HFFc6 (cell line): ENCODE data around the gene SLC29A3. TPM values are rescaled to one million over a fixed set of nuclear protein-coding genes. Genes with fewer than 3 reads are reported as not detected.

Source experiments
- DNase-seq: peaks from one replicate; pipeline ENCODE4 v3.0.0-alpha.2; 2018
- H3K27ac Mint-ChIP-seq: 2 replicates; pipeline ENCODE4 v1.8.0; 2020; ENCODE audit warnings: mild to moderate bottlenecking, mixed read lengths
- H3K27me3 Mint-ChIP-seq: 2 replicates; pipeline ENCODE4 v1.8.0; 2021; ENCODE audit warnings: mild to moderate bottlenecking, moderate library complexity, mixed read lengths; ENCODE audit not compliant: insufficient read depth
- H3K36me3 Mint-ChIP-seq: 2 replicates; pipeline ENCODE4 v1.8.0; 2021; ENCODE audit warnings: low read depth, mixed read lengths
- H3K4me1 Mint-ChIP-seq: 2 replicates; pipeline ENCODE4 v1.8.0; 2020; ENCODE audit warnings: low read depth, mixed read lengths
- H3K4me3 Mint-ChIP-seq: 2 replicates; pipeline ENCODE4 v1.8.0; 2020; ENCODE audit warnings: mild to moderate bottlenecking, moderate library complexity, mixed read lengths
- H3K9me3 Mint-ChIP-seq: 2 replicates; pipeline ENCODE4 v1.8.0; 2020; ENCODE audit warnings: mild to moderate bottlenecking, mixed read lengths
- CTCF ChIP-seq: fragments of 200-600 bp; sonication (generic); IDR thresholded peaks from 2 replicates; pipeline ENCODE4 v1.5.0; 2021; ENCODE audit warnings: antibody characterized with exemption, mild to moderate bottlenecking
- long read RNA-seq: library from polyadenylated mRNA; unstranded; transcript quantifications from one replicate; pipeline ENCODE4 v2.0.0, GENCODE V29; 2019
- total RNA-seq, 6 experiments: library from RNA; stranded (reverse); fragmentation: NEBNext Ultra II Directional; extraction: Animal tissue kit (Norgen Biotek cat#: 25700); gene quantifications; 2 replicates in 1 of 6; 3 replicates in 5 of 6; pipeline ENCODE4 v1.2.3, GENCODE V29; 2021

Gene SLC29A3
- 1 to 10 TPM; 2.1 to 4.4 (median 2.7) TPM for total RNA-seq
- long read RNA-seq, partial matches to known transcripts, result 1 of 3 reads
- long read RNA-seq, other reads (novel, unspliced or antisense), result 0 of 3 reads

GRCh38 chr10:71319042-71319799 lies at the start of gene SLC29A3:
Gene SLC29A3, plus strand, starts transcription at chr10:71319259. Its CDS starts 51 bp downstream, at chr10:71319310.
- DNase-seq, result peak; percentile 71
- Mint-ChIP-seq H3K4me3 (peak within 1 kb of the TSS; percentile 96), H3K9me3 (no peaks in the 10 kb centered on the region), H3K27me3 (peaks cover 3% of the 10 kb centered on the region), H3K27ac (peak within 1 kb of the TSS; percentile 64), H3K36me3 (peaks cover 9% of the 10 kb centered on the region), H3K4me1 (no peaks in the 10 kb centered on the region)
- peak; percentile 73 for TF ChIP-seq CTCF

GRCh38 chr10:71269301-71270288 lies 49.5 kb upstream of the SLC29A3 start:
- no peak for DNase-seq
- Mint-ChIP-seq H3K9me3 (no peaks in the 10 kb centered on the region), H3K36me3 (no peaks in the 10 kb centered on the region)

GRCh38 chr10:71270301-71271220 lies 48.5 kb upstream of the SLC29A3 start:
- Mint-ChIP-seq H3K27ac (peak overlapping the region; percentile 5), H3K4me3 (no peak overlapping the region), H3K36me3 (no peaks in the 10 kb centered on the region), H3K27me3 (no peaks in the 10 kb centered on the region; the same call in 1 of the 2 replicates), H3K9me3 (no peaks in the 10 kb centered on the region), H3K4me1 (peaks cover 43% of the 10 kb centered on the region)
- peak; percentile 76 for TF ChIP-seq CTCF
- DNase-seq, result peak; percentile 65

More at GRCh38 chr10:71269301-71270288, 49.5 kb upstream of the SLC29A3 start:
- H3K27ac Mint-ChIP-seq, result peak overlapping the region; percentile 11; the same call in 1 of the 2 replicates
- H3K4me1 Mint-ChIP-seq, result peaks cover 43% of the 10 kb centered on the region
- no peak overlapping the region for H3K4me3 Mint-ChIP-seq
- peaks cover under 1% of the 10 kb centered on the region; the same call in 1 of the 2 replicates for H3K27me3 Mint-ChIP-seq
- no peak for TF ChIP-seq CTCF

- Mint-ChIP-seq H3K27ac (peak overlapping the region; percentile 38; the same call in 1 of the 2 replicates), H3K27me3 (no peaks in the 10 kb centered on the region; the same call in 1 of the 2 replicates), H3K4me3 (no peak overlapping the region), H3K36me3 (no peaks in the 10 kb centered on the region), H3K9me3 (no peaks in the 10 kb centered on the region), H3K4me1 (peaks cover 43% of the 10 kb centered on the region)
- TF ChIP-seq CTCF, result no peak
- no peak for DNase-seq
Observed at GRCh38 chr10:71271662-71272055, 47.4 kb upstream of the SLC29A3 start.
